DMS79 (cell line): Measurements from ENCODE around the gene STK32C.
A peak's percentile ranks its signal among the peaks of the same experiment; 100 is the strongest.
"Not testable (repeated sequence)": the region's sequence is repeated elsewhere in the genome, so short reads cannot be mapped to it uniquely, and the experiment has no call there.

ENCODE experiments used
- DNase-seq: peaks from one replicate; lab custom pipeline; 2025; lab: John Stamatoyannopoulos, UW

Gene STK32C

DNA sequence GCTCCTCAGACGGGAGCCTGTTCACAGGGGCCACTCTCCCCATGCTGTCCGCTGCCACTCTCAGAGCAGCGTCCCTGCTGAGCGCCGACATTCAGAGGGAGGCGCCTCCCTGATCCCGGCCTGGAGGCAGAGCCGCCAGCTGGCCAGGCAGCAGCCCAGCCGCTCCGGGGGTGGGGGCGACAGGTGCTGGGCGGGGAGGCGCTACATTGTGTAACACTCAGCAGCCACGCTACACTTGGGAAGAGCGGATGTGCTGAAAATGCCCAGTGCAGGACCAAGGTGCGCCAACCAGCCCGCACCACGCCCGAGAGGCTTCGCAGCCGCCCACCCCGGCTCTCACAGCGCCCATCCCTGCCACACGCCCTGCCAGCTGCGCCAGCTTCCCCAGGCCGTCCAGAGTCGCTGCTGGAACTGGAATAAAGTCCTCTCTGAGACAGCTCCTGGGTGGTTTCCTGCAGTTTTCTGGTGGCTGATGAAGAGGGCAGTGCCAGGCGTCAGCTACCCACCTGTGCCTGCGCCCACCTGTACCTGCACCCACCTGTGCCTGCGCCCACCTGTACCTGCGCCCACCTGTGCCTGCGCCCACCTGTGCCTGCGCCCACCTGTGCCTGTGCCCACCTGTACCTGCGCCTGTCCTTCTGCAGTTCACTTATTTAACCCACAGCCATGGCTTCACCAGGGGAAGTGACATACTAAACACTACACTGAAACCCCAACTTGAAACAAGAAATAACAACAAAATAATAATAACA lies 25.7 kb downstream of the STK32C start:
- DNase-seq: peak; percentile 6

DNA sequence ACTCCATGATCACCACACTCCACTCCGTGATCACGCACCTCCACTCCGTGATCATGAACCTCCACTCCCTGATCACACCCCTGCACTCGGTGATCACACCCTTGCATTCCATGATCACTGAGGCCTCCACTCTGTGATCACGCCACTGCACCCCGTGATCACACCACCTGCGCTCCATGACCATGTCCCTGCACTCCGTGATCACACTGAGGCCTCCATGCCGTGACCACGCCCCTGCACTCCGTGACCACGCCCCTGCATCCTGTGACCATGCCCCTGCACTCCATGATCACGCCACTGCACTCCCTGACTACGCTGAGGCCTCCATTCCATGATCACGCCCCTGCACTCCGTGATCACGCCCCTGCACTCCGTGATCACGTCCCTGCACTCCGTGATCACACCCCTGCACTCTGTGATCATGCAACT lies 27.1 kb downstream of the STK32C start:
- DNase-seq: no peak

DNA sequence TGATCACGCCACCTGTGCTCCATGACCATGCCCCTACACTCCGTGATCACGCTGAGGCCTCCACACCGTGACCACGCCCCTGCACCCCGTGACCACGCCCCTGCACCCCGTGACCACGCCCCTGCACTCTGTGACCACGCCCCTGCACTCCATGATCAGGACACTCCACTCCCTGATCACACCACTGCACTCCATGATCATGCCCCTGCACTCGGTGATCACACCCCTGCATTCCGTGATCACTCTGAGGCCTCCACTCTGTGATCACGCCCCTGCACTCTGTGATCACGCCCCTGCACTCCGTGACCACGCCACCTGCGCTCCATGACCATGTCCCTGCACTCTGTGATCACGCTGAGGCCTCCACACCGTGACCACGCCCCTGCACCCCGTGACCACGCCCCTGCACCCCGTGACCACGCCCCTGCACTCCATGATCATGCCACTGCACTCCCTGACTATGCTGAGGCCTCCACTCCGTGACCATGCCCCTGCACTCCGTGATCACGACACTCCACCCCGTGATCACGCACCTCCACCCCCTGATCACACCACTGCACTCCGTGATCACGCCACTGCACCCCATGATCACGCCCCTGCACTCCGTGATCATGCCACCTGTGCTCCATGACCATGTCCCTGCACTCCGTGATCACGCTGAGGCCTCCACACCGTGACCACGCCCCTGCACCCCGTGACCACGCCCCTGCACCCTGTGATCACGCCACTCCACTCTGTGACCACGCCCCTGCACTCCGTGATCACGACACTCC lies 27.7 kb downstream of the STK32C start:
- DNase-seq: no peak

DNA sequence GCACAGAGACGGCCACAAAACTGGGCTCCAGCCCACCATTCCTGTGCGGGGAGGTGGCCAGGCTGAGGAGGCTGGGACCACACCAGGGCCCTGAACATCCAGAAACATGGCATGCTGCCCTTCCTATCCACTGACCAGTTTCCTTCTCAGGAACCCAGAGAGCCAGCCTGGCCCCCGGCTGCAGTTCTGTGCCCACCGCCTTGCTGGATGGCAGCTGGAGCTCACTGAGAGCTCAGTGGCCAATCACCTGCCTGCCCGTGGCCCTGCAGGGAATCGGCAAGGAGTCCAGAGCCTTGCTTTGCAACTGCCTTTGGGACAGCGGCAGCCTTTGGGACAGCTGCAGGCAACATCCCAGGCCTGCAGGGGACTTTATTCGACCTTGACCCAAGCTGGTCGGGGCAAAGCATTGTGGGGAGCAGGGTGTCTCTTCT lies 30.4 kb downstream of the STK32C start:
- DNase-seq: no peak

DNA sequence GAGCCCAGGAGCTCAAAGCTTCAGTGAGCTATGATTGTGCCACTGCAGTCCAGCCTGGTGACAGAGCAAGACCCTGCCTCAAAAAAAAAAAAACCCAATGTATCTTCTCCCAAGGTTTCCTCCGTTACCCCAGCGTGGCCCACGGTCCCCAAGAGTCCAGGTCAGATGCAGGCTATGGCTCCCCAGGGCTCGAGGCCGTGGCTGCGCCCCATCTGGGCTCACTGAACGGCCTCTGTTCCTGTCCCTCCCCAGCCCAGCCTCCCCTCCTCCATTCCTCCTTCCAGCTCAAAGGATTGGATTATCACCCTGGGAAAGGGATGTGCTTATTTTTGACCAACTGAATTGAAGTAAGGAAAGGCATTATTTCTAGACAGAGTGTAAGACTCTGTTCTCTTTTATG lies 31.0 kb downstream of the STK32C start:
- DNase-seq: no peak

DNA sequence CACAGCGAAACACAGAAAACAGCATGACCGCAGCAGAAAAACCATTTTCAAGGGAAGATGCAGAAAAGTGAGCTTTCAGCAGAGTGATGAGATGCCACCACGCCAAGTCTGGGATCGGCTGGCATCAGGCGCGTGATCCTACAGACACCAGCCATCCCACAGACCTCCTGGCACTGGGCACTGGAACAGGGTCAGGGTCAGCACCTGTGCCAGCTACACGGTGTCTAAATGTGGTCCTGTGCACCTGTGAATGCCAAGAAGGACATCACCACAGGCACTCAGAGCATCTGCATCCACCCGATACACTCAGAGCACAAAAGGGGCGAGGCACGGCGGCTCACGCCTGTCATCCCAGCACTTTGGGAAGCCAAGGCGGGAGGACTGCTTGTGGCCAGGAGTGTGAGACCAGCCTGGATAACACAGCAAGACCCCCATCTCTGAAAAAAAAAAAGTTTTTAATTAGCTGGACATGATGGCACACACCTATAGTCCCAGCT lies 31.5 kb downstream of the STK32C start:
- DNase-seq: no peak

DNA sequence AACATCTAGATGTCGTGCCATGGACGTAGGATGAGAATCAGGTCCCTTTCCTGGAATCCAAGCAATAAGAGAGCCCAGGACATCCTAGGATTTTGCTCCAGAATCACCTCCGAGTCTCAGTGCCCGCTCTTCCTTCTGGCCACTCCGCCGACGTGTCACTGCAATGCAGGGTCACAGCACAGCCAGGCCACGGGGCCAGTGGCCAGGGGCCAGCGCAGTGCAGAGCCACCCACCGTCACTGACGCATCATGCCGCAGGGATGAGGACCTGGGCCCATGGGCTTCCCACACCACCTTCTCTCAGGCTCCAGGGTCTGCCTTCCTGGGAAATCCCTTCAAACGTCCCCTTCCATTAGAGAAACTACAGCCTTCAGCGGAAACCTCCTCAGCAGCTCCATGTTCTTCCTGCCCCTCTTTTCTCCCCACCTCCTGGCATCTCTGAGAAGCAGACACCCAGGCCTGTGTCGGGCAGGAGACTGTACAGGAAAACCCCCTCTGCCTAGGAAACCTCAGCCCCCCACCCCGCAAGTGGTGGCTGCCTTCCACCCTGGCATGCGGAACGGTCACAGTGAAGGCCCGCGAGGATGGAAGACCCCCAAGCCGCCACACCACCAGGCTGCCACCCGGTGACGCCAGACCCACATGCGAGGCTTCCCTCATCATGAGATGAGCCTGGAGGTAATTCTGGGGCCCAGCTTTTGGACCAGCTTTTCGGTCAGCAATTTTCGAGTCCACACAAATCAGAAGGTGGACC lies 32.1 kb downstream of the STK32C start:
- no peak for DNase-seq

DNA sequence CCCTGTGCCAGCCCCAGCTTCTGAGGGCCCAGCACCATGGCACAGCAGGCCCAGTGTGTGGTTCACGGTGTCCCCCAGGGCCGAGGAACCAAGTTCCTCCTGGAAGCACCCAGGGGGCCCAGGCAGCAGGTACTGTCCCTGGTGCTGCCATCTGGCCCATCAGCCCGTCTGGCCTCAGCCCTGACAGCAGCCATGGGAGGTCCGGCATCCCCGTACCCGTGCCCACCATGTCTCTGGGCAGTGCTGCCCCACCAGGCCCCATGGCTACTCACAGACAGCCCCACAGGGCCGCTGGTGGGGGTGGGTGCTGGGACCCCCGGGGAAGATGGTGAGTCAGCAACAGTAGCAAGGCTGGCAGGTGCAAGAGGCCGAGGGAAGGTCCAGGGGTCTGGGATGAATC lies 32.8 kb downstream of the STK32C start:
- no peak for DNase-seq

DNA sequence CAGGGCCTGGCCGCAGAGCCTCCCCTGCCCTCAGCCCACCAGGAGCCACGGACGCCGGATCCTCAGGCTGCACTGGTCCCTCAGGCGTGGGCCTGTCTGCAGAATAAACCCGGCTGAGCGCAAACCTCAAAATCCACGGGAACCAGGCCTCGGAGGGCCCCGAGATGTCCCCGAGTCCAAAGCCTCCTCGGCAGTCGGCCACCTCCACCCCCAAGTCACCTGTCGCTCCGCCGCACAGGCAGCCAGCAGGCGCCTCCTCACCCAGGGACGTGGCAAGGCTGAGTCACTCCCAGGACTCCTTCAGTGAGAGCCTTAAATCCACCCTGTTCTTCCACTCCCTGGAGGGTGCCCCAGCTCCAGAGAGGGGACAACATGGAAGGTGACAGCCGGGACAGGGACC lies 33.2 kb downstream of the STK32C start:
- no peak for DNase-seq

DNA sequence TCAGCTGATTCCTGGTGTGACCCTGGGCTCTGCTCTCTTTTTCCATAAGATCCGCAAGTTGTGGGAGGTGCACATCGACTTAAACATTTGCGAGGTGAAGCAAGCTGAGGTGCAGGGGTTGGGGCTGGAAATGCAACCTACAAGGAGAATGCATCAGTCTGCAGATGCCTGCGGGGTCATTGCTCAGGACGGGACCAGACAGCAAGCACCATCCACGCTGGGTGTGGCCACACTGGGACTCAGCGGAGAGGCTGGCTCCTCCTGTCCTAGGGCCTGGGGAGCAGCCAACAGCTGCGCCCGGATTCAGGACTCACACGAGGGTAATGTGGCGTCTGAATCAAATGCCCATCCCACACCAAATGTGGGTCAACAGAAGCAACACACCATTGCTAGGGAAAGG lies 33.8 kb downstream of the STK32C start:
- no peak for DNase-seq

DNA sequence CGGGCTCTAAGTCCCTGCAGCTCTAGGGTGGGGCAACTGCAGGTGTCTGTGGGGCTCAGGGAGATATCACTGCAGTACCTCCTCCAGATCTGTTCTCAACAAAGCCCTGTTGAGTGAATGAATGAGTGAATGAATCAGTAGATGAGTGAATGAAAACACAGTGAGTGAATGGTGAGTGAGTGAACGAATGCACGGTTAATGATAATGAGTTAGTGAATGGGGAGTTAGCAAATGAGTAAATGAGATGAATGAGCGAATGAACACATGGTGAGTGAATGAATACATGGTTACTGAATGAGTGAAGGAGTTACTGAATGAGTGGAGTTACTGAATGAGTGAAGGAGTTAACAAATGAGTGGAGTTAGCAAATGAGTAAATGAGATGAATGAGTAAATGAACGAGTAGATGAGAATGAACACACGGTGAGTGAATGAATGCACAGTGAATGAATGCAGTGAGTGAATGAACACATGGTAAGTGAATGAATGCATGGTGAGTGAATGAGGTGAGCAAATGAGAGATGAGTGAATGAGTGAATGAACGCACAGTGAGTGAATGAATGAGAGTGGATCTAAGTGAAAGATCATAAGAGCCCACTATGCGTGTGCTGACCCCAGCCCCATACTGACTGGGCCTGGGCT lies 34.3 kb downstream of the STK32C start:
- DNase-seq: no peak

DNA sequence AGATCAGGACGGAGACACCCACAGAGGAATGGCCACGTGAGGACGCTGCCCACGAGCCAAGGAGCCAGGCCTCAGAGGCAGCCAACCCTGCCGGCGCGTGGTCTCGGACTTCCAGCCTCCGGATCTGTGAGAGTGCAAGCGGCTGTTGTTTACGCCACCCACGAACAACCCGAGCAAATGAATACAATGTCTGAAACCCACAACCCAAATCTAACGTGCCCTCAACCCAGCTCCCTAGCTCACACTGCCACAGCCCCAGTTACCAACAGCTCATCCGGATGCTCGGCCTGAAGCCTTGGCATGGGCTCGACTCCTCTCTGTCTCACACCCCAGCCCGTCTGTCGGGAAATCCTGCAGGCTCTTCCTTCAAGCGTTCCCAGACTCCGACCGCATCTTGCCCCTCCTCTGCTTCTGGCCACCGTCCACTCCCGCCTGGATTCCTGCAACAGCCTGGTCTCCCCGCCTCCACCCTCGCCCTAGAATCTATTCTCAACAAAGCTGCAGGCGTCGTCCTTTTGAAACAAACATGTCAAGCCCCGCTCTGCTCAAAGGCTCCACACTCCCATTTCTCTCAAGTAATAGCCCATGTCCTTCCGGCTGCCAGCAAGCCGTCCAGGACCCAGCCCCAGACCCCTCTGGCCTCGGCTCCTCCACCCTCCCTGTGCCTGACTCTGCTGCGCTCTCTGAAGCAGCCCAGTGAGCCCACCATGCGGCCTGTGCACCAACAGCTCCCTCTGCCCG lies 35.3 kb downstream of the STK32C start:
- no peak for DNase-seq

DNA sequence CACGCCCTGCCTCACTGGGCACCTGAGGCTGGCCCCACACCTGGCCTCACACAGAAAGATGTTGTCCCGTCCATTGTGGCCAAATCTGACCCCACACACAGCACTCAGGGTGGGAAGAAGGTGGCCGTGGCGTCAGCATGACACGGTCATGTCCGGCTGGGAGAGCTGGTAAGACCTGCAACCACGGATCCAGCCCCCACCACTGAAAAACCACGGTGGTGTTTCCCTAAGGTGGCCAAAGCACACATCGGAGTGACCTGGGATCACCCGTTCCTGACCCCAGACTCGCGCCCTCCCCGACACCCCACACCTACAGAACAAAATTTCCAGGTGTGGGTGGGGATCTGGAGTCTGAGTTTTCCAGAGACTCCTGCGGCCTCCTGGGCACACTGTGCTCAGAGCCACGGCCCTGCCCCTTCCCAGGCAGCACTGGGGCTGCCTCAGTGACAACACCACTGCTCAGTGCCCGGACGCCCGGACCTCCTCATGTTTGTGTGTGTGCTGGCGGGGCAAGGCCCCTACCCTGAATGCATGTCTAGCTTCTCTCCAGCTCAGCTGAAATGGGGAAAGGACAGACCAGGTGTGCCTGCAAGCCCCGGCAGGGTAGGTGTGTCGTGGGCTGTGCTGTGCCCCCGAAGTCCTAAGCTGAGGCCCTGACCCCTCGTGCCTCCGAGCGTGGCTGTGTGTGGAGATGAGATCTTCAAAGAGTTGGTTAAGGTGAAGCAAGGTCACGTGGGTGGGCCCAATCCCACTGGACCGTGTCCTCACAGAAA lies 36.1 kb downstream of the STK32C start:
- no peak for DNase-seq

DNA sequence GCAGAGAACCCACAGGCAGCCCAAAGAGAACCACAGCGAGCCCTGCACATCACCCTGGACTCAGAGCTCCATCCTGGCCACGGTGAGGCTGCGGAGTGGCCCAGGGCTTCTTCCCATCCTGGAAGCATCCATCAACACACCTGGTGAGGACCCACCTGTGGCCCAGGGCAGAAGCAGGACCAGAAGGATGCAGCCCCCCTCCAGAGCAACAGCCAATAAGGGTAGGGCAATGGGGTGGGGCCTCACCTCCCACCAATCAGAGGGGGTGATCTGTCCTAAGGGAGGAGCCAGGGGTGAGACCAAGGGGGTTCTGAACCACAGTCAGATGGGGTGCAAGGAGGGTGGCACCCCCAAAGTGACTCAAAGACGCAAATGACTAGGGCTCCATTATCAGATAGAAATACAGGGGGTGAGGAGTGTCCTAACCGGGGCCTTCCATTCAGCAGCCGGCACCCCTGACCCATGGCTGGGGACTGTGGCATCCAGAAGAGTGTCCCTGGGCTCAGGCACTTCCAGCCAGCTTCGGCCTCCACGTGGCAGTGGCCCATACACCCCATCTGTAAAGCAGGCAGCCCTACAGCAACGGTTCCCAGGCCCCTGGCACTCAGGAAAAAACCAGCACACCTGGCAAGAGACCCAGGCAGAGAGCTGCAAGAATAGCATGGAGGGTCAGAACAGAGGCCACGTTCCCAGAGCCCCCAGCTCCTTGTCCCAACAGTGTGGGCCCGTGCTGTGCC lies 36.9 kb downstream of the STK32C start:
- DNase-seq: no peak

DNA sequence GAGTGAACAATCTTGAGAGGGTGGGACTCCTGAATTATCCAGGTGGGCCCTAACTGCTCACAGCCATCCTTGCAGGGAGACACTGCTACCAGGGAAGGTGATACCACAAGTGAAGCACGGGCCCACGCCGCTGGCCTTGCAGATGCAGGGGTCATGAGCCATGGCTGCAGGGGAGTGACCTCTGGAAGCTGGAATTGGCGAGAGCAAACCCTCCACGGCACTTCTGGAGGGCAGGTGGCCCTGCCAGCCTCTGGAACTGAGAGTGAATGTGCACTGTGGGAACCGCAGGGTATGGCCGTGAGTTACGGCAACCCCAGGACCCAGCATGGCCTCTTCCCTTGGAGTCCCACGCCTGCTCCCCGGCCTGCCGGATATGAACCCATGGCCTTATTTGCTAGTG lies 37.5 kb downstream of the STK32C start:
- no peak for DNase-seq

DNA sequence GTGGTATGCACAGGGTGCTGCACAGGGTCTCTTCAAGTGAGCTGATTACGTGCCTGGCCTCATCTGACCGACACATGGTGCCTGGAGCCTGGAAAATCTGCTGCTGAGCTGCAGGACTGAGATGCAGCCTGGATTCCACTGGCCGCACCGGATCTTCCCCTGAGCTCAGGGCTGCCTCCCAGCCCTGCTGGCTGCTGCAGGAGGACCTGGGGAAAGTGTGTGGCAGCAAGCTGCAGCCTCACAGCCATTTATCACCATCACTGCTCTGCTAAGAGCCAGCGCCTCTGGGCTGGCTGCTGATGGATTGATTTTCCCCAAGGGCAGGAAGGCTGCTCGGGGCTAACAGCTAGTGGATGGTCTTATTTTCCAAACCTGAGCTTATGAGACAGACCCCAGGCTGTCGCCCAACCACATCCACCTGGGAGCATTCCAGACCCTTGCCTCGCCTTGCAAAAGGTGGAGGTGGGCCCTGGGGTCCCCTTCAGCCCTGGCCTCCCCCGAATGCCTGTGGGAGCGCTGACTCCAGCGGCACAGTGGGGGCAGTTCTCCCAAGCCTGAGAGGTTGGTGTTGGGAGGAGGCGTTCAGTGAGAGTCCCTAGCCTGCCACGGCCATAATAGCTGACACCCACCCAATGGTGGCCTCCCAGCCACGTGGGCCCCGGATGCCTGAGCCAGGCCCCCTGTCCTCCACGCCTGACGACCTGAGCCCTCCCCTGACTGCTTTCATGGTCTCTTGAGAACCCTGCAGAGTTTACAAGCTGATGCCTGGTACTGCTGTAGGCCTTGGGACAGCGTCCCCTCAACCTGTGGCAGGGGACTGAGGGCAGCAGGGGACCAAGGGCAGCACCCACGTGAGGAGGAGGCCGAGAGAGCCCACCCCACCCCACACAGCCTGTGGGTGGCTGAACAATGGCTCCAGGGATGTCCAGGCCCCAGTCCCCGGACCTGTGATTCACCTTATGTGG lies 38.2 kb downstream of the STK32C start:
- no peak for DNase-seq

DNA sequence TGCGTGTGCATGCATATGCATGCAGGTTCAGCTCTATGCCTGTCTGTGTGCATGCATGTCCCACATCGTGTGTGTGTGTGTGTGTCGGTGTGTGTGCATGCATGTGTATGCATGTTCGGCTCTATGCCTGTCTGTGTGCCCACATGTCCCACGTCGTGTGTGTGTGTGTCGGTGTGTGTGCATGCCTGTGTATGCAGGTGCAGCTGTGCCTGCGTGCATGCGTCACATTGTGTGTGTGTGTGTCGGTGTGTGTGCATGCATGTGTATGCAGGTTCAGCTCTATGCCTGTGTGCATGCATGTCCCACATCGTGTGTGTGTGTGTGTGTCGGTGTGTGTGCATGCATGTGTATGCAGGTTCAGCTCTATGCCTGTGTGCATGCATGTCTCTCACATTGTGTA lies 39.8 kb downstream of the STK32C start:
- DNase-seq: not testable (repeated sequence)

DNA sequence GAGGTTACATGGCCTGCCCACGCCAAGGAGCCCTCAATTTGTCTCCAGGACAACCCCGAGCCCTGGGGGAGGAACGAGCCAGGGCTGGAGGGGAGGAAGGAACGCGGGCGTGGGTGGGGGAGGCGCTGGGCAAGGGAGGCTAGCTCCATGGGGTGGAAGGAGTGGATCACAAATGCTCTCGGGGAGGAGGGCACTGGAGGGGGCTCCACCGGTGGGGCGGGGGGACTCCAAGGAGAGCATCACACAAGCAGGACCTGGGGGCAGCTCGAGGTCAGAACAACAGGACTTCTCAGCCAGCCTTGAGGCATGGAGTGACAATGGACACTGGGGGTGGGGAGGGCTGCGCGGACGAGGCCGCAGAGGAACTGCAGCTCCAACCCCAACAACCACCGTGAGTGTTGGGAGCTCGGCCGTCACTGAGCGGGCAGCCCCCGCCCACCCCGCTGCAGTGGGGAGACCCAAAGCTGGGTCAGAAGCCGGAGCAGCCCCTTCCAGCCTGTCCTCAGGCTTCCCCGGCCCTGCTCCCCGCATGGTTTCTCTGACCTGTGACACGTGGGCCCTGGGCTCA lies 41.1 kb downstream of the STK32C start:
- DNase-seq: no peak
